Epithelial cell of esophagus (primary cell): ENCODE results near the gene HSD17B4.
A peak's percentile ranks its signal among the peaks of the same experiment; 100 is the strongest.

Source experiments
- DNase-seq: peaks from one replicate; pipeline ENCODE4 v3.0.0; 2010; ENCODE audit warnings: low read depth
- H3K4me3 ChIP-seq: 2 replicates; pipeline ENCODE4 v1.5.1; 2011; ENCODE audit warnings: mild to moderate bottlenecking, low read length, control low read depth
- TF ChIP-seq, protein P1 (sequence below): IDR thresholded peaks from 2 replicates; pipeline ENCODE4 v1.5.1; 2011; ENCODE audit warnings: low read depth, mild to moderate bottlenecking, low read length, control low read depth, inconsistent platforms; ENCODE audit not compliant: insufficient read depth; ENCODE audit errors: missing control alignments

HSD17B4 gene

GRCh38 chr5:119452373-119453039, at the start of gene HSD17B4:
TSS of gene HSD17B4 (plus strand) at chr5:119452497. CDS start at chr5:119452576, 79 bp downstream.
- TF ChIP-seq, protein P1, sequence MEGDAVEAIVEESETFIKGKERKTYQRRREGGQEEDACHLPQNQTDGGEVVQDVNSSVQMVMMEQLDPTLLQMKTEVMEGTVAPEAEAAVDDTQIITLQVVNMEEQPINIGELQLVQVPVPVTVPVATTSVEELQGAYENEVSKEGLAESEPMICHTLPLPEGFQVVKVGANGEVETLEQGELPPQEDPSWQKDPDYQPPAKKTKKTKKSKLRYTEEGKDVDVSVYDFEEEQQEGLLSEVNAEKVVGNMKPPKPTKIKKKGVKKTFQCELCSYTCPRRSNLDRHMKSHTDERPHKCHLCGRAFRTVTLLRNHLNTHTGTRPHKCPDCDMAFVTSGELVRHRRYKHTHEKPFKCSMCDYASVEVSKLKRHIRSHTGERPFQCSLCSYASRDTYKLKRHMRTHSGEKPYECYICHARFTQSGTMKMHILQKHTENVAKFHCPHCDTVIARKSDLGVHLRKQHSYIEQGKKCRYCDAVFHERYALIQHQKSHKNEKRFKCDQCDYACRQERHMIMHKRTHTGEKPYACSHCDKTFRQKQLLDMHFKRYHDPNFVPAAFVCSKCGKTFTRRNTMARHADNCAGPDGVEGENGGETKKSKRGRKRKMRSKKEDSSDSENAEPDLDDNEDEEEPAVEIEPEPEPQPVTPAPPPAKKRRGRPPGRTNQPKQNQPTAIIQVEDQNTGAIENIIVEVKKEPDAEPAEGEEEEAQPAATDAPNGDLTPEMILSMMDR = no peak
- peak within 1 kb of the TSS; percentile 90 for H3K4me3 ChIP-seq
- peak; percentile 92 for DNase-seq

DNA sequence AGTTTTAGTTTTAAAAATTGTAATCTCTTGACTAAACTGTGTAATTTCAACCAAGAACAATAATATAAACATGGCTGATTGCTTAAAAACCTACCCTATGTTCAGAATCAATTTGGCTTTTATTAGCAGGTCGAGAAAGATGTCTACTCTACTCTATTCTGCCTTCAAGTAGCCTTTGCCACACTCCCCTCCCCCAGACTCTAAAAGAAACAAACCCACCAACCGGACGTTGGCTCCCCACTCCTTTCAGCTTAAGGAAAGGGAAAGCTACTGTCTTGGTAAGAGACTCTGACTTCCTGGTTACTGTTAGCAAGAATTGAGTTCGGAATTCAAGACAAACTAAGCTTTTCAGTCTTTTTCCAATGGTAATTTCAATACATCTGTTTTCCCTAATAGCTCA, 49.7 kb upstream of the HSD17B4 start:
- TF ChIP-seq, protein P1 = no peak
- no peak overlapping the region for H3K4me3 ChIP-seq
- DNase-seq = no peak

- DNase-seq = no peak
Observed at GRCh38 chr5:119404033-119404432, 48.3 kb upstream of the HSD17B4 start.

DNA sequence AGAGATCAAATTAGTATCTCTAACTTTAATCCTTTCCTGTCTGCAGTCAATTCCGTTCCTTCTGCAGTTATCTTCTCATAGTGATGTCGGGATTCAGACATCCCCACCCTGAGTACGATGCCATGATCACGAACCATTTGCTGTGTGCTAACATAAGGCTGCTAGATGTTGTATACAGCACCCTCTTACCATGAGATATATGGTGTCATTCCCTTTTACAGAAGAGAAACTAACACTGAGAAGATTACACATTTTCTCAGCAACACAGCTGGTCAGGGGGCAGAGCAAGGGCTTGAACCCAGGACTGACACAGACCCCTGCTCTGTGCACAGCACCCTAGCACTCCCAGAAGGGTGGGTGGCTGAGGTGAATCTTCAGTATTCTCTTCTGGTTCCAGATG, 46.9 kb upstream of the HSD17B4 start:
- no peak for DNase-seq
- no peak overlapping the region for H3K4me3 ChIP-seq
- TF ChIP-seq, protein P1 = no peak

More at GRCh38 chr5:119404033-119404432, 48.3 kb upstream of the HSD17B4 start:
- no peak overlapping the region for H3K4me3 ChIP-seq
- TF ChIP-seq, protein P1 = no peak

DNA sequence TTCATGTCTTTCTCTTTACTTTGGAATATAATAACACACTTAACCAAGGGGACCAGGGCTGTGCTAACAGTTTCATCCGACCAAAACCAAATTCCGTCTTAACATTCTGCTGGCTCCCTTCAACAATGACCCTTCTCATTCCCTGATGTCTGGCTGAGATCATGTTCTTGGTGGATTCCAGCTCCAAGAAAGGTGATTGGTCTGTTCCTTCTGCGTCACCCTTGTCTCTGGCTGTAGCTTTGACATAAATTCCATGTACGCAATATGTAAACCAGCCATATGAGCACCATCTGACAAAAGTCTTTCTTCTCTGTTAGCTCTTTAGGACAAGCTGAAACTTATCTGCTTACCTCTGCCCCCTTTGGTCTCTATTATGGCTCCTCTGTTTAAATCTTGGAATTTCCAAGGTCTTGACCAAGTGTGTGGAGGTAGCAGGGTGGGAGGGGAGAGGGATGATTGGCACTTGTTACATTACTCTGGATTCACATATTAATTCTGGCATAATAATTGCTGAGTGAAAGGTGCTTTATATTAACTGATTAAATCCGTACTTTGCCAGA, 45.7 kb upstream of the HSD17B4 start:
- H3K4me3 ChIP-seq = no peak overlapping the region
- TF ChIP-seq, protein P1 = no peak
- DNase-seq = no peak

DNA sequence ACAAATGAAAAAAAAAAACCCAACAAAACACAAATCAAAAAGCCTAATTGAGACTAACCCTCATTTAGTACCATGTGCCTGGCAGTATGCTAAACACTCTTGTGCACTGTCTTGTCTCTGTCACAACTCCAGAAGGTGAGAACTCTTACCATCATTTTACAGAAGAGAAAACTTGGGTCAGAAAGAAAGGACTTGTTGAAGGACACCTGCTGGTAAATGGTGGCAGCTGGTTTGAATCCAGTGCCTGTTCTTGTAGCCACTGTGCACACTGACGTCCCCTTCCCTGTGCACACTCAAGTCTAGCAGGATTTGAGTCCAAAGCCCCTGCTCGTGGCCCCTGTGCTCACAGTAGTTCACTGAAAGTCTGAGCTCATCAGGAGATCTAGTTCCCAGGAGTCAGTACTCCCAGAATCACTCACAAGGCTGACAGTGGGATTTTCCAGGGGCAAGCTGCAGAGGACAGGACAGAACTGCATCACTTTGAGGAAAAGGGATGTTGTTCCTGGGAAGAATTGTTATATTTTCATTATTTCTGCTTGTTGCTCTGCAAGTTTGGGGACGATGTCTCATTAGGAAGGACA, 43.0 kb upstream of the HSD17B4 start:
- DNase-seq = no peak
- no peak overlapping the region for H3K4me3 ChIP-seq
- TF ChIP-seq, protein P1 = peak; percentile 9
